ENCODE measurements around the gene RBM43. TPM values are rescaled to one million over a fixed set of nuclear protein-coding genes. Genes with fewer than 3 reads are reported as not detected.
A peak's percentile ranks its signal among the peaks of the same experiment; 100 is the strongest.

RBM43 gene
- total RNA-seq, 2 experiments from 2014 or later = 3.4 to 3.8 TPM

DNA sequence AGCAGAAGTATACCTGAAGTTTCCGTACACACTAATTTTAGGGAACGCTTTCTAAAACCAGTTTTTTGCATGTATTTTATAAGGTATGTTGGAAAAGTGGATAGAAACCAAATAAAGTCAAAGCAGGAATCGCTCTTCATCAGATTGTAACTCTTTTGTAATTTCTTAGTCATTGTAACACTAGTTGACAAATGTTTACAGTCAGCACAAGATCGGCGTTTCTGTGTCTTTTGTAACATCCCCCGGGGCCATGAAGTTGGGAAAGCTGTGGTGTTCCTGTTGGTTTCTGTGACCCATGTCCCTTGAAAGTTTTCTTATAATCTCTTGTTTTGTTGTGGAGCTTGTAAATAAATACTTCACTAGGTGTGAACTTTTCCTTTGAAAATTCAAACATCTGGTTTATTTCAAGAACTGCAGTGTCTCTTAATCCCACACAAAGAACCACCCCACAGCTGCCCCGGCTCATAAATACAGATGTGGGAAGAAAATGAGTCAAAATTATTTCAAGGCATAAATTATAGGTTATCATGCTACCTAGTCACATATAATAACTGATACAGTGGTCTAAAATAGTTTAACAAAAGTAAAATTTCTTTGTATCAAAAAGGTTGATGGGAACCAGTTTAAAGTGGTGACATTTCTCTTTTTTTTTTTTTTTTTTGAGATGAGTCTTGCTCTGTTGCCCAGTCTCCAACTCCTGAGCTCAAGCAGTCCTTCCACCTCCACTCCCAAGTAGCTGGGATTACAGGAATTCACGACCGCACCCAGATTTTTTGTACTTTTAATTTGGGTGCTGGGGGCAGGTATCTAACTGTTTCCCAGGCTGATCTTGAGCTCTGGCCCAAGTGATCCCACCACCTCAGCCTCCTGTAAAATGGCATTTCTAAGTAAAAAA lies 28.6 kb upstream of the RBM43 start:
- peak; percentile 43 for DNase-seq
- Mint-ChIP-seq H3K27ac (peak overlapping the region; percentile 94), H3K4me3 (peak overlapping the region; percentile 89), H3K36me3 (ENCODE audit: low read depth) (peaks cover 7% of the 10 kb centered on the region), H3K4me1 (ENCODE audit: low read depth) (peaks cover 37% of the 10 kb centered on the region), H3K9me3 (no peaks in the 10 kb centered on the region), H3K27me3 (ENCODE audit: low read depth) (no peaks in the 10 kb centered on the region)
- CTCF ChIA-PET = interaction anchor here (0.5 to 1.8 kb wide), 5 partner anchors 10 to 530 kb away, joined by 3 to 8 read pairs (median 3); no protein-coding TSS in a partner anchor
- intact Hi-C loops (cut with micrococcal nuclease) = loop anchor here (1.0 to 10.0 kb wide), 8 partner anchors 29 to 885 kb away; partner anchors contain the start of genes ARL5A, RBM43, RIF1 and STAM2

DNA sequence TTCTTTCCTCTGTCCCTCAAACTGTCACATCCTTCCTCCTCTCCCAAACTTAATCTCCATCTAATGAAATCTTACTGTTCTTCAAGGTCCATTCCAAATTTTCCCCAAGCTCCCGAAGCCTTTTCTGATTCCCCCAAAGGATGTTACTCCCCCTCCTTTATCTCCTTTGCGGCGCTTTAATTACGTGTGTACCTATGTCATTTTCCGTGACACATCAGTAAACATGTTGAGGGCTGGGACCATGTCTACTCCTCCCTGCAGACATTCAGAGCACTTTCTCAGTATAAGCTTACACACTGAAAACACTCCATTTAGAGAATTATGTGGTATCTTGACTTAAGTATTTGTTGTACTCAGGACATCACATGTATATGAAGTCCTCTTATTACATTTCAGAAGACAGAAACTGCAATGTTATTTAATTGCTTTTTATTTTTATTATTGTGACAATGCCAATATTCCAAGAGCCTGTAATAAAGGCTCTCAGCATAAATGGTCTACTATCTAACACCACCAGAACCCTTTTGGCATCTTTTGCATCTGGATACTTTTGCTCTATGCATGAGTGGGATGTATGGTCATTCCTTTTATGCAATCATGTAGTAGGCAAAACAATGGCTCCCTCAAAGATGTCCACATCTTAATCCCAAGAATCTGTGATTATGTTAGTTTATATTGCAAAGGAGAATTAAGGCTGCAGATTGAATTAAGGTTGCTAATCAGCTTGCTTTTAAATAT lies 26.0 kb upstream of the RBM43 start:
- CTCF ChIA-PET = no interaction called here
- peak overlapping the region; percentile 89 for H3K4me3 Mint-ChIP-seq
- peaks cover 44% of the 10 kb centered on the region for H3K4me1 Mint-ChIP-seq (ENCODE audit: low read depth)
- peaks cover 7% of the 10 kb centered on the region for H3K36me3 Mint-ChIP-seq (ENCODE audit: low read depth)
- H3K27ac Mint-ChIP-seq = peak overlapping the region; percentile 94
- intact Hi-C loops (cut with micrococcal nuclease) = loop anchor here (2.0 to 10.0 kb wide), 3 partner anchors 533 to 887 kb away; partner anchors contain the start of genes ARL5A and STAM2
- no peaks in the 10 kb centered on the region for H3K27me3 Mint-ChIP-seq (ENCODE audit: low read depth)
- H3K9me3 Mint-ChIP-seq = no peaks in the 10 kb centered on the region
- DNase-seq = no peak

DNA sequence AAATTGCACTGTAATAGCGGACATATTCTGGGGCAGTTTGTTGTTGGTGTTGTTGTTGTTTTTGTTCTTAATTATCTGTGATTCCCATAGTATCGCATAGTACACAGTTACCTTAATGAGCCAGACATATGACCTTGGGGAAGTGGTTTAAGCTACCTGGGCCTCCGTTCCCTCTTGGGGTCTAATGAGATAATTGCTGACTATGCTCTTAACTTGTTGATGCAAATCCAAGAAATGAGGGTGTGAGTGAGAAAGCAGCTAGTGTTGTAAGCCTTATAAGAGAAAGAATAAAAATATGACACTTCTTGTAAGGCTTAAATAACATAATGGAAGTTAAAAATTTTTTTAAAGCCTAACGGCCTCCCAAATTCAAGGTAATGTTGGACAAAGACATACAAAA lies 20.7 kb upstream of the RBM43 start:
- peaks cover 21% of the 10 kb centered on the region for H3K4me1 Mint-ChIP-seq (ENCODE audit: low read depth)
- no peaks in the 10 kb centered on the region for H3K9me3 Mint-ChIP-seq
- CTCF ChIA-PET = no interaction called here
- H3K4me3 Mint-ChIP-seq = no peak overlapping the region
- H3K27me3 Mint-ChIP-seq (ENCODE audit: low read depth) = no peaks in the 10 kb centered on the region
- DNase-seq = no peak
- no peak overlapping the region for H3K27ac Mint-ChIP-seq
- intact Hi-C loops (cut with micrococcal nuclease) = loop anchor here (10.0 kb wide), 1 partner anchor 892 kb away; the partner anchor contains the start of gene STAM2
- peaks cover 17% of the 10 kb centered on the region for H3K36me3 Mint-ChIP-seq (ENCODE audit: low read depth)

DNA sequence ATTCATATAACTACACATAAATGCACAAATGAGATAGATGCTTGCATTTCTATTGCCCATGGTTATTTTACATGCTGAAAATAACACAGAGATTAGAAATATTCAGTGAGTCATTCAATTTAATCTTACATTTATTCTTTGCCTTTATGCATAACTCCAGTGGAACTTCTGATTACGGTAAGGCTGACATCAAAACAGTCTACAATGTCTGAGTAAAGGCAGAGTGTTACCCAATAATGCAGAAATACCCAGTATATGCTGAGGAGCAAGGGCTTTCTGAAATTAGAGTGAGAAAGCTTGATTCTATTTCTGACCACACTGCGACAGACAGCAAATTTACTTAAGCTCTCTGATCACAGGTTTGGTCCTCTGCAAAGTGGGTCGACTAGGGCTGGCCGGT lies 18.6 kb upstream of the RBM43 start:
- CTCF ChIA-PET = interaction anchor here (0.8 to 1.0 kb wide), 2 partner anchors 10 to 117 kb away, joined by 3 to 8 read pairs; partner anchors contain the start of gene NMI

DNA sequence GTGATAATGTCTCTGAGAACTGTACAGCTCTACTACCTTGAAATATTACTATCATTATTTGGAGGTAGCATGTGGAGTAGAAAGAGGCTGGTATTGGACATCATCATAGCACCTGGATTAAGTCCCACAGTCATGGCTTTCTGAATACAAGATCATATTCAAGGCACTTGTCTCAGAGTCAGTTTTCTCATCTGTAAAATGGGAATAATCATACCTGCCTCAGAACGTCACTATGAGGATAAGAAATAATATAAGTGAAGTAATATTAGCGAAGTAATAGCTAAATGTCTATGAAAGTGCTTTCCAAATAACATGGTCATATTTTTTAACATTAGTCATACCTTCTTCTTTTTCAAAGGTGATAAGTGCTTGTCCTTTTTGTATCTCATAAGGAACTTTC lies 16.8 kb upstream of the RBM43 start:
- Mint-ChIP-seq H3K36me3 (ENCODE audit: low read depth) (peaks cover 29% of the 10 kb centered on the region), H3K4me1 (ENCODE audit: low read depth) (no peaks in the 10 kb centered on the region), H3K27me3 (ENCODE audit: low read depth) (no peaks in the 10 kb centered on the region), H3K9me3 (no peaks in the 10 kb centered on the region), H3K4me3 (no peak overlapping the region), H3K27ac (no peak overlapping the region)
- CTCF ChIA-PET = no interaction called here
- DNase-seq = no peak
- intact Hi-C loops (cut with micrococcal nuclease) = no loop called here

More for the DNA sequence above, 18.6 kb upstream of the RBM43 start:
- Mint-ChIP-seq H3K9me3 (no peaks in the 10 kb centered on the region), H3K4me3 (no peak overlapping the region), H3K27me3 (ENCODE audit: low read depth) (no peaks in the 10 kb centered on the region), H3K36me3 (ENCODE audit: low read depth) (peaks cover 20% of the 10 kb centered on the region), H3K4me1 (ENCODE audit: low read depth) (peaks cover 6% of the 10 kb centered on the region), H3K27ac (no peak overlapping the region)
- intact Hi-C loops (cut with micrococcal nuclease) = loop anchor here (10.0 kb wide), 1 partner anchor 895 kb away; the partner anchor contains the start of gene STAM2
- no peak for DNase-seq

DNA sequence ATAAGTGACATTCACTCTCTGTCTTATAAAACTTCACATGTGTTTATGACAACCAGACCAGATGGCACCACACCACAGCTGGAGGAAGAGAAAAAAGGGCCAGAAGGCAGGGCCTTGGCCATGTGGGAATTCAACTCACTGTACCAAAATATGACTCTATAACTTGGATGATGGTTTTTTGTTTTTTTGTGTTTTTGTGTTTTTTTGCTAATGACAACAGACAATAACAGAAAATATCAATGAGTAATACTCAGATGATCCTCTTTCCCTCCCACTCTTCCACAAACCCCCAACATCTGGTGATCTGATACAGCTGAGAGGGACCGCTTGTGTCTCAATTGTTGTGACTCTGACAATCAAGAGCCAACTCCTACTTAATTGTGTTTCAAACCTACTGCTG lies 15.4 kb upstream of the RBM43 start:
- no peak for DNase-seq
- intact Hi-C loops (cut with micrococcal nuclease) = no loop called here
- H3K4me3 Mint-ChIP-seq = no peak overlapping the region
- no peaks in the 10 kb centered on the region for H3K4me1 Mint-ChIP-seq (ENCODE audit: low read depth)
- H3K9me3 Mint-ChIP-seq = no peaks in the 10 kb centered on the region
- H3K27me3 Mint-ChIP-seq (ENCODE audit: low read depth) = no peaks in the 10 kb centered on the region
- CTCF ChIA-PET = interaction anchor here (1.3 kb wide), 1 partner anchor 14 kb away, joined by 3 read pairs; no protein-coding TSS in a partner anchor
- no peak overlapping the region for H3K27ac Mint-ChIP-seq
- peaks cover 32% of the 10 kb centered on the region for H3K36me3 Mint-ChIP-seq (ENCODE audit: low read depth)

DNA sequence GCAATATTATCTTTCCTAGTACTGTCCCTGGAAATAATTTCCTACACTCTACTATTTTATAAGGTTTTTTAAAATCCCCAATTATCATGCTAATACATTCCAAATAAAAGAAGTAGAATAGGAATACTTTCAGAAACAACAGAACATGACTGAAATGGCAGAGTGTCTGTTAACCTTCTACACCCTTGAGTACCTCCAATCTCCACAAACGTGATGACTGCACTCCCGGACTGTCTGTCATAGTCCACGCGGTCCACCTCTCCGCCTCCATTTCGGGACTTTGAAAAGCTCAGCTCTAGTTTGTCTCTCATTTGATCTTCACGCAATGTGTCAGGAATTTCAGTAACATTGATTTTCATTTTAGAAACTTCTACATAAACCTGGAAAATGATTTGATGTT lies 13.6 kb upstream of the RBM43 start:
- H3K36me3 Mint-ChIP-seq (ENCODE audit: low read depth) = peaks cover 30% of the 10 kb centered on the region
- H3K27me3 Mint-ChIP-seq (ENCODE audit: low read depth) = no peaks in the 10 kb centered on the region
- DNase-seq = no peak
- CTCF ChIA-PET = interaction anchor here (0.7 to 1.2 kb wide), 2 partner anchors 14 to 162 kb away, joined by 3 read pairs; partner anchors contain the start of gene NMI
- H3K27ac Mint-ChIP-seq = no peak overlapping the region
- H3K9me3 Mint-ChIP-seq = no peaks in the 10 kb centered on the region
- H3K4me1 Mint-ChIP-seq (ENCODE audit: low read depth) = no peaks in the 10 kb centered on the region
- intact Hi-C loops (cut with micrococcal nuclease) = no loop called here
- no peak overlapping the region for H3K4me3 Mint-ChIP-seq

DNA sequence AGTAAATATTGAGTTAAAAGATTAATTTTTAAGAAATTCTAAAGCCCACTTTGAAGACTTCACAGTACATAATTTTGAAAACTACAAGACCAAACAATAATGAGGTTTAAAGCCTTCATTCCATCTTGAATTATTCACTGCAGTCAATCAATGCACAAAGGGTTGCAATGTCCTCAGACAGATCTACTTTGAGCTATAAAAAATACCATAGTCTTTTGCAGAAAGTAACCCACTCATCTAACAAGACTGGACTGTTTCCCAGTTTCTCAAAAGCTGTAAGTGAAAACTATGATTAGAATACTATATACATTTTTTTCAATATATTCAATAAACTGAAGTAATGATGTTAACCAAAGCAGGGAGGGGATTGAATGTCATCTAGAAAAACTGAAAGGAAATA lies 10.2 kb upstream of the RBM43 start:
- no peaks in the 10 kb centered on the region for H3K27me3 Mint-ChIP-seq (ENCODE audit: low read depth)
- peaks cover 3% of the 10 kb centered on the region for H3K4me1 Mint-ChIP-seq (ENCODE audit: low read depth)
- no peak overlapping the region for H3K4me3 Mint-ChIP-seq
- DNase-seq = no peak
- H3K36me3 Mint-ChIP-seq (ENCODE audit: low read depth) = peaks cover 31% of the 10 kb centered on the region
- intact Hi-C loops (cut with micrococcal nuclease) = no loop called here
- H3K9me3 Mint-ChIP-seq = peaks cover 2% of the 10 kb centered on the region
- CTCF ChIA-PET = no interaction called here
- no peak overlapping the region for H3K27ac Mint-ChIP-seq

DNA sequence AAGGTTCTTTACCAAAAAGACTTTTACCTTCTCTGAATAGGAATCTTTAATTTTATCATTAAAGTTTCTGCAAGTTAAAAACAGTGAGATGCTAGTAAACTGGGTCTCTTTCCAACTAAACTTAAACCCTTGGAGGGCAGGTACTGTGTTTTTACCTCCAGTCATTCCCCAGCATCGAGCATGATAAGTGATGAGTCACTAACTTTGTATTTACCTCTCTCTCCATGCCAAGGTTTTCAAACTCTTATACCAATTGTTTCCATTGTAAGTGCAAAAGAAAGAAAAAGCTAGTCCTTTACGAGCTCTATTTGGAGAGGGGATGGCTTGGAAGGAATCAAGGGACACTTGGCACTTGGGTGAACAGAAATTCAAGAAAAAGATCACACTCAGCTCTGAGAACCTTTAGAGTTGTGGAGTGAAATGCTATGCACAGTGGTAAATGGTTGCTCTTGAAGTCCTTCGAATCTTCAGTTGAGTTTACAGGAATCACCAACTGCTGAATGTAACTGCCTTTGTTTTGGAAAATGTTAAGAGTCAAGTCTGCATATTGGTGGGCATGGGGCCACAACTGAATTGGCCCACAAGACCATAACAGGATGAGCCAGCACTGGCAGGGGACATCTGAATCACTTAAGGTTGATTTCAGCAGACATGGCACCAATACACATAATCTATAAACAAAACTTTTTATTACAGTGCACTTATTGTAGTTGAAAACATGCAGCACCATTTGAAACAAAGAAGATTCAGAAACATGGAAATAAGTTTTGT lies 8.3 kb upstream of the RBM43 start:
- intact Hi-C loops (cut with micrococcal nuclease) = no loop called here
- Mint-ChIP-seq H3K4me1 (ENCODE audit: low read depth) (peaks cover 3% of the 10 kb centered on the region), H3K36me3 (ENCODE audit: low read depth) (peaks cover 26% of the 10 kb centered on the region), H3K4me3 (no peak overlapping the region), H3K27ac (no peak overlapping the region), H3K27me3 (ENCODE audit: low read depth) (no peaks in the 10 kb centered on the region), H3K9me3 (peaks cover 2% of the 10 kb centered on the region)
- CTCF ChIA-PET = no interaction called here
- DNase-seq = no peak

DNA sequence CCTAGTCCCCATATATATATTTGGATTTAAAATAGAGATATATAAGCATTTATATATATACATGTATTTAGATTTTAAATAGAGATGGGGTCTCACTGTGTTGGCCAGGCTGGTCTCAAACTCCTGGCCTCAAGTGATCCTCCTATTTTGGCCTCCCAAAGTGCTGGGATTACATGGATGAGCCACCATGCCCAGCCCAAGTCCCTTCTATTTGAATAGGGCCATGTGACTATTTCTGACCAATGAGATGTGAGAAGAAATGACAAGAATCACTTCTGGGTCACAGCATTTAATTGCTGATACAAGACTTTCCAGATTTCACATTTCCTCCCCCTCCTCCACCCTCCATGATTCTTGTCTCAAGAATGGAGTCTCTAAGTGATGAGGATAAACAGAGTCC lies 6.4 kb upstream of the RBM43 start:
- DNase-seq = no peak
- CTCF ChIA-PET = no interaction called here
- Mint-ChIP-seq H3K9me3 (peaks cover 2% of the 10 kb centered on the region), H3K36me3 (ENCODE audit: low read depth) (peaks cover 19% of the 10 kb centered on the region), H3K4me3 (no peak overlapping the region), H3K27ac (no peak overlapping the region), H3K4me1 (ENCODE audit: low read depth) (peaks cover 3% of the 10 kb centered on the region), H3K27me3 (ENCODE audit: low read depth) (no peaks in the 10 kb centered on the region)
- intact Hi-C loops (cut with micrococcal nuclease) = no loop called here

DNA sequence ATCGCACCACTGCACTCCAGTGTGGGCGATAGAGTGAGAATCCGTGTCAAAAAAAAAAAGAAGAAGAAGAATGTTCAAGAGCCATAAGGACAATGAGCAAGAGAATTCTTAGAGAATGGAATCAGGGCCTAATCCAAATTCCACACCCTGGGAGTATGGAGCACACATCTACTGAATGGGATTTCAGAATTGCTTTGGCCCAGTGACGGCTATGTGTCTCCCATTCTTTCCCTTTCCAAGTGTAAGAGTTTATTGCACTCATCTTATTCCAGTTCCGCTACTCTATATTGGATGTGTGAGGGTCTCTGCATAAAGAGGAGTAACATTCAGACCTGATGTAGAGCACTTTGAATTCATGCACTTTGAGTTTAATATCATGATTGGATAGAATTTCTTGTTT lies 5.9 kb upstream of the RBM43 start:
- DNase-seq = no peak
- Mint-ChIP-seq H3K27ac (no peak overlapping the region), H3K36me3 (ENCODE audit: low read depth) (peaks cover 16% of the 10 kb centered on the region), H3K9me3 (peaks cover 2% of the 10 kb centered on the region), H3K4me3 (no peak overlapping the region), H3K27me3 (ENCODE audit: low read depth) (no peaks in the 10 kb centered on the region), H3K4me1 (ENCODE audit: low read depth) (peaks cover 3% of the 10 kb centered on the region)
- CTCF ChIA-PET = no interaction called here
- intact Hi-C loops (cut with micrococcal nuclease) = no loop called here

DNA sequence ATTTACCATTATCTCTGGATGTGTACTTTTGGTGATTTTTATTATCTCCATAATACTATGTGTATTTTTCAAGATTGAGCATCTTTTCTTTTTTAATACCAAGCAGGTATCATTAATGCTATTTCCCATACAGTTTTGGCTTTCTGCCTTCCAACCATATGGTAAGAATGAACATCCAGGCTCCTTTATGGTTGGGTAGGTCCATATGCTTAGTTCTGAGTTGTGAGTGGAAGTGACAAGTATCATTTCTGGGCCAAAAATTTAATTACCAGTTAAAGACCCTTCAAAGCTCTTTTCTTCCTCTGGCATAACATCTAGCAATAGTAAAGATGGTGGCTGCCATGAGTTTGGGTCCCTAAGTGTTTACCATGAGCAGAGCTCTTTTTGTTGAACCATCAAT lies 4.3 kb upstream of the RBM43 start:
- DNase-seq = no peak
- intact Hi-C loops (cut with micrococcal nuclease) = no loop called here
- CTCF ChIA-PET = no interaction called here
- Mint-ChIP-seq H3K27me3 (ENCODE audit: low read depth) (no peaks in the 10 kb centered on the region), H3K4me1 (ENCODE audit: low read depth) (peaks cover 8% of the 10 kb centered on the region), H3K9me3 (peaks cover 2% of the 10 kb centered on the region), H3K36me3 (ENCODE audit: low read depth) (peaks cover 10% of the 10 kb centered on the region), H3K27ac (no peak overlapping the region), H3K4me3 (no peak overlapping the region)

Measured in activated naive CD4-positive, alpha-beta T cell treated with anti-CD3 and anti-CD28 coated beads for 36 hours (primary cell).